Keratinocyte (primary cell): ENCODE results near the gene TCFL5. TPM values are rescaled to one million over a fixed set of nuclear protein-coding genes. Genes with fewer than 3 reads are reported as not detected.

Source experiments
- DNase-seq: peaks from one replicate; pipeline ENCODE4 v3.0.0-alpha.2; 2011; ENCODE audit warnings: low read depth, missing footprints, low spot score
- FAIRE-seq: peaks from 2 replicates; lab custom pipeline; 2011; peaks lifted over from hg19 to GRCh38; lab: Jason Lieb, UNC
- H2AFZ ChIP-seq: 2 replicates; pipeline ENCODE4 v1.6.0; 2012; ENCODE audit warnings: low read length, control low read depth, inconsistent platforms; ENCODE audit not compliant: control insufficient read depth
- H3K27ac ChIP-seq: 2 replicates; pipeline ENCODE4 v1.5.1; 2011; ENCODE audit warnings: low read length; ENCODE audit not compliant: control insufficient read depth, insufficient read depth
- H3K27me3 ChIP-seq: 3 replicates; pipeline ENCODE4 v1.6.0; 2011; ENCODE audit warnings: low read length; ENCODE audit not compliant: control insufficient read depth, insufficient read depth; ENCODE audit errors: extremely low read depth
- H3K36me3 ChIP-seq, 2 experiments: 2 replicates in 1 of 2; 3 replicates in 1 of 2; pipeline ENCODE4 v1.5.1; 2011; ENCODE audit warnings: low read length in 2 of 2, mild to moderate bottlenecking in 1 of 2; ENCODE audit not compliant: control insufficient read depth in 2 of 2, insufficient read depth in 2 of 2; ENCODE audit errors: extremely low read depth in 1 of 2
- H3K4me1 ChIP-seq: 3 replicates; pipeline ENCODE4 v1.5.1; 2011; ENCODE audit warnings: low read length; ENCODE audit not compliant: control insufficient read depth, insufficient read depth; ENCODE audit errors: extremely low read depth
- H3K4me2 ChIP-seq: 3 replicates; pipeline ENCODE4 v1.6.0; 2011; ENCODE audit warnings: low read depth, low read length; ENCODE audit not compliant: control insufficient read depth, insufficient read depth; ENCODE audit errors: extremely low read depth
- H3K4me3 ChIP-seq, 3 experiments: fragments of 200-600 bp in 1 of 3; sonication (generic) in 1 of 3; 2 replicates in 2 of 3; 3 replicates in 1 of 3; pipeline ENCODE4 v1.5.1; 2011 to 2016; ENCODE audit warnings: low read length in 3 of 3, mild to moderate bottlenecking in 3 of 3, control low read depth in 2 of 3, inconsistent platforms in 1 of 3, low read depth in 1 of 3, mixed read lengths in 1 of 3, mixed run types in 1 of 3, moderate library complexity in 1 of 3; ENCODE audit not compliant: control insufficient read depth in 2 of 3, insufficient read depth in 2 of 3; ENCODE audit errors: extremely low read depth in 1 of 3
- H3K79me2 ChIP-seq: 2 replicates; pipeline ENCODE4 v1.6.0; 2012; ENCODE audit warnings: low read length; ENCODE audit not compliant: control insufficient read depth, insufficient read depth
- H3K9ac ChIP-seq: 3 replicates; pipeline ENCODE4 v1.6.0; 2011; ENCODE audit warnings: low read length; ENCODE audit not compliant: control insufficient read depth, insufficient read depth; ENCODE audit errors: extremely low read depth
- H3K9me1 ChIP-seq: 3 replicates; pipeline ENCODE4 v1.6.0; 2011; ENCODE audit warnings: low read length; ENCODE audit not compliant: control insufficient read depth, insufficient read depth; ENCODE audit errors: extremely low read depth
- H3K9me3 ChIP-seq: 2 replicates; pipeline ENCODE4 v1.5.1; 2012; ENCODE audit warnings: low read depth, low read length; ENCODE audit not compliant: control insufficient read depth
- H4K20me1 ChIP-seq: 3 replicates; pipeline ENCODE4 v1.6.0; 2011; ENCODE audit warnings: low read length; ENCODE audit not compliant: control insufficient read depth, insufficient read depth; ENCODE audit errors: extremely low read depth
- EZH2 ChIP-seq: IDR thresholded peaks from one replicate; pipeline ENCODE4 v1.6.1; 2012; ENCODE audit warnings: inconsistent platforms, mild to moderate bottlenecking, low read length, moderate library complexity
- dilution Hi-C: fragments of 300-500 bp; cut with MboI; formaldehyde crosslinking; loops from one replicate; pipeline ENCODE4 v1.7.0; 2020; ENCODE audit warnings: low sequenced_read_pairs; ENCODE audit not compliant: extremely low pct_ligation_motif_present
- polyA plus RNA-seq, 5 experiments: library from polyadenylated mRNA; depleted of rRNA in 3 of 5; stranded (reverse) in 3 of 5; stranded (forward) in 1 of 5; unstranded in 1 of 5; fragments of >200 nt; gene quantifications; 1 replicate in 1 of 5; 2 replicates in 3 of 5; 3 replicates in 1 of 5; pipeline versions ENCODE4 v1.2.1 to v1.2.3, GENCODE V29; 2011 to 2012; ENCODE audit warnings: missing spikeins in 2 of 5, low read depth in 1 of 5, low replicate concordance in 1 of 5
- TF ChIP-seq, protein P1 (sequence below), 3 experiments: IDR thresholded peaks in 1 of 3; conservative IDR thresholded peaks in 1 of 3; optimal IDR thresholded peaks in 1 of 3; 2 replicates in 2 of 3; 3 replicates in 1 of 3; pipeline versions ENCODE3 to v1.5.1; 2011; ENCODE audit warnings: low read length in 3 of 3, mild to moderate bottlenecking in 3 of 3, moderate library complexity in 2 of 3, control low read depth in 1 of 3, inconsistent platforms in 1 of 3; ENCODE audit not compliant: insufficient read depth in 2 of 3; ENCODE audit errors: extremely low read depth in 1 of 3

The TCFL5 gene
- polyA plus RNA-seq, 1 donor (not counting 4 experiments of a cell fraction or from before 2014, with no cell fraction given) = 14.6 TPM

- H3K4me1 ChIP-seq = peaks cover 21% of the 10 kb centered on the region
- DNase-seq = no peak
- H3K9me3 ChIP-seq = no peaks in the 10 kb centered on the region
- peaks cover 39% of the 10 kb centered on the region for H3K27me3 ChIP-seq
- no peak for FAIRE-seq
- H3K4me3 ChIP-seq = no peak overlapping the region
- H3K9me1 ChIP-seq = no peaks in the 10 kb centered on the region
- TF ChIP-seq EZH2 = no peak
- TF ChIP-seq, protein P1, sequence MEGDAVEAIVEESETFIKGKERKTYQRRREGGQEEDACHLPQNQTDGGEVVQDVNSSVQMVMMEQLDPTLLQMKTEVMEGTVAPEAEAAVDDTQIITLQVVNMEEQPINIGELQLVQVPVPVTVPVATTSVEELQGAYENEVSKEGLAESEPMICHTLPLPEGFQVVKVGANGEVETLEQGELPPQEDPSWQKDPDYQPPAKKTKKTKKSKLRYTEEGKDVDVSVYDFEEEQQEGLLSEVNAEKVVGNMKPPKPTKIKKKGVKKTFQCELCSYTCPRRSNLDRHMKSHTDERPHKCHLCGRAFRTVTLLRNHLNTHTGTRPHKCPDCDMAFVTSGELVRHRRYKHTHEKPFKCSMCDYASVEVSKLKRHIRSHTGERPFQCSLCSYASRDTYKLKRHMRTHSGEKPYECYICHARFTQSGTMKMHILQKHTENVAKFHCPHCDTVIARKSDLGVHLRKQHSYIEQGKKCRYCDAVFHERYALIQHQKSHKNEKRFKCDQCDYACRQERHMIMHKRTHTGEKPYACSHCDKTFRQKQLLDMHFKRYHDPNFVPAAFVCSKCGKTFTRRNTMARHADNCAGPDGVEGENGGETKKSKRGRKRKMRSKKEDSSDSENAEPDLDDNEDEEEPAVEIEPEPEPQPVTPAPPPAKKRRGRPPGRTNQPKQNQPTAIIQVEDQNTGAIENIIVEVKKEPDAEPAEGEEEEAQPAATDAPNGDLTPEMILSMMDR (optimal IDR thresholded peaks at IDR 0.05 in 1 of 3, IDR thresholded peaks at IDR 0.05 in 1 of 3, conservative IDR thresholded peaks at IDR 0.05 in 1 of 3; ENCODE audit: extremely low read depth in 1 of 3, insufficient read depth in 2 of 3, low read length in 3 of 3) = no peak
- H3K27ac ChIP-seq = no peak overlapping the region
- dilution Hi-C loops = no loop called here
- no peaks in the 10 kb centered on the region for H3K36me3 ChIP-seq
- H3K79me2 ChIP-seq = no peaks in the 10 kb centered on the region
- H4K20me1 ChIP-seq = peaks cover 1% of the 10 kb centered on the region
- no peak overlapping the region for H3K4me2 ChIP-seq
- no peak overlapping the region for H3K9ac ChIP-seq
- H2AFZ ChIP-seq = no peak overlapping the region
Measured at GRCh38 chr20:62818592-62819493, 42.8 kb downstream of the TCFL5 start.

DNA sequence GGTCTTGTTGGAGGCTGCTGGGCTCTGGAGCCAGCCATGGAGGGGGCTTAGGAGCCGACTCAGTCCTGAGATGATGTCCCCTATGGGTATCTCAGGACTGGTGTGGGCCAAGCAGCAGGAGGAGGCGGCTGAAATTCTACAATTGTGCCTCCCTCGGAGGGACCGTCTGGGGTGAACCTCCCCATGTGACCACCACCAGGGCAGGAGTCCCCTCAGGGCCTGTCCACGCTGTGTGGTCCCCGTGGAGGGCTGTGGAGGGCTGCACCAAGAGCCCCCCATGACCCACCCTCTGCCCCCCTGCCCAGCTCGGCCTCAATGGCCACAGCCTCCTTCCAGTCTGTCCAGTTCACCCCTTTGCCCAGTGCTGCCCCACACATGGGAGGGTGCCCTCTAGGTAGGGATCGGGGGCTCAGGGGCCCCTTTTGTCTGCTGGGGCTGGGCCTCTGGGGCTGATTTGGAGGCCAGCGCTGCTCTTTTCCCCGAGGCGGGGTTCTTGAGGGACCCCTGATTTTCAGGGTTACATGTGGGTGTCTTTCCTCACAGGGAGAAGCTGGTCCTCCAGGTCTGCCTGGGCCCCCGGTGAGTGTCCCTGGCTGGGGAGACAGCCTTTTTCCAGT, 43.5 kb downstream of the TCFL5 start:
- no peaks in the 10 kb centered on the region for H3K9me3 ChIP-seq
- no peaks in the 10 kb centered on the region for H3K79me2 ChIP-seq
- H3K4me3 ChIP-seq = no peak overlapping the region
- H3K36me3 ChIP-seq = peaks cover 0 to 2% of the 10 kb centered on the region in 2 experiments
- dilution Hi-C loops = no loop called here
- no peak overlapping the region for H2AFZ ChIP-seq
- H3K27me3 ChIP-seq = peaks cover 39% of the 10 kb centered on the region
- no peak for FAIRE-seq
- H4K20me1 ChIP-seq = peaks cover 4% of the 10 kb centered on the region
- H3K4me1 ChIP-seq = peaks cover 21% of the 10 kb centered on the region
- H3K9ac ChIP-seq = no peak overlapping the region
- H3K9me1 ChIP-seq = no peaks in the 10 kb centered on the region
- H3K27ac ChIP-seq = no peak overlapping the region
- TF ChIP-seq, protein P1 (optimal IDR thresholded peaks at IDR 0.05 in 1 of 3, IDR thresholded peaks at IDR 0.05 in 1 of 3, conservative IDR thresholded peaks at IDR 0.05 in 1 of 3; ENCODE audit: extremely low read depth in 1 of 3, insufficient read depth in 2 of 3, low read length in 3 of 3) = no peak
- no peak for DNase-seq
- no peak overlapping the region for H3K4me2 ChIP-seq
